CD8-positive, alpha-beta memory T cell (primary cell): ENCODE measurements around the gene DAP. TPM values are rescaled to one million over a fixed set of nuclear protein-coding genes. Genes with fewer than 3 reads are reported as not detected.

Experiments used
- CTCF ChIA-PET: fragments of 350-600 bp; sonication (Branson Sonifier 250); formaldehyde crosslinking; loops from one replicate; lab custom pipeline; 2021; ENCODE audit warnings: antibody characterized with exemption; lab: Charles Lee
- POLR2A ChIA-PET: fragments of 350-600 bp; sonication (Branson Sonifier 250); formaldehyde crosslinking; loops from one replicate; lab custom pipeline; 2021; ENCODE audit warnings: antibody characterized with exemption; lab: Charles Lee
- DNase-seq, 5 donors: peaks; one replicate each; pipeline versions ENCODE4 v3.0.0 to v3.0.0-alpha.2; 2020 to 2022; ENCODE audit warnings: mixed read lengths in 1 of 5
- H3K27ac ChIP-seq: one replicate; pipeline ENCODE4 v1.7.0; 2013; ENCODE audit warnings: low read depth, mild to moderate bottlenecking, low read length, moderate library complexity
- H3K27me3 ChIP-seq: 2 replicates; pipeline ENCODE4 v1.7.0; 2013; ENCODE audit warnings: low read length, mild to moderate bottlenecking; ENCODE audit not compliant: insufficient read depth, poor library complexity, severe bottlenecking
- H3K36me3 ChIP-seq: 2 replicates; pipeline ENCODE4 v1.7.0; 2013; ENCODE audit warnings: mild to moderate bottlenecking, low read length, moderate library complexity; ENCODE audit not compliant: insufficient read depth
- H3K4me1 ChIP-seq: 2 replicates; pipeline ENCODE4 v1.7.0; 2013; ENCODE audit warnings: mild to moderate bottlenecking, low read length, moderate library complexity; ENCODE audit not compliant: insufficient read depth
- H3K4me3 ChIP-seq: 2 replicates; pipeline ENCODE4 v1.7.0; 2013; ENCODE audit warnings: mild to moderate bottlenecking, low read length
- H3K9me3 ChIP-seq: 2 replicates; pipeline ENCODE4 v1.7.0; 2013; ENCODE audit warnings: mild to moderate bottlenecking, low read length
- H3K27ac Mint-ChIP-seq, 8 donors: one replicate each; pipeline ENCODE4 v1.8.0; 2020 to 2021; ENCODE audit warnings: mixed read lengths in 8 of 8, mild to moderate bottlenecking in 6 of 8, inconsistent platforms in 3 of 8, moderate library complexity in 3 of 8
- H3K27me3 Mint-ChIP-seq, 2 donors: one replicate each; pipeline ENCODE4 v1.8.0; 2020 to 2021; ENCODE audit warnings: mixed read lengths in 2 of 2, mild to moderate bottlenecking in 1 of 2, moderate library complexity in 1 of 2
- H3K36me3 Mint-ChIP-seq, 3 donors: one replicate each; pipeline ENCODE4 v1.8.0; 2020 to 2021; ENCODE audit warnings: mixed read lengths in 3 of 3, inconsistent platforms in 1 of 3, mild to moderate bottlenecking in 1 of 3
- H3K4me1 Mint-ChIP-seq, 3 donors: one replicate each; pipeline ENCODE4 v1.8.0; 2020 to 2021; ENCODE audit warnings: mixed read lengths in 3 of 3, inconsistent platforms in 1 of 3, mild to moderate bottlenecking in 1 of 3
- H3K4me3 Mint-ChIP-seq, 7 donors: one replicate each; pipeline ENCODE4 v1.8.0; 2020 to 2021; ENCODE audit warnings: mixed read lengths in 7 of 7, mild to moderate bottlenecking in 6 of 7, moderate library complexity in 4 of 7, inconsistent platforms in 2 of 7
- H3K9me3 Mint-ChIP-seq, 5 donors: one replicate each; pipeline ENCODE4 v1.8.0; 2020 to 2022; ENCODE audit warnings: mixed read lengths in 5 of 5, mild to moderate bottlenecking in 3 of 5, moderate library complexity in 2 of 5, inconsistent platforms in 1 of 5
- polyA plus RNA-seq: library from polyadenylated mRNA; unstranded; fragments of 300-500 nt; fragmentation: Illumina TruSeq; gene quantifications from one replicate; pipeline ENCODE4 v1.2.3, GENCODE V29; 2021
- total RNA-seq, 2 experiments: library from RNA; stranded (reverse); gene quantifications; one replicate each; pipeline ENCODE4 v1.2.3, GENCODE V29; 2021

Gene DAP
- total and polyA plus RNA-seq, 3 experiments from 2014 or later: 60.0 to 73.7 (median 61.5) TPM

- no peak for DNase-seq
- Histone ChIP-seq H3K9me3 (no peaks in the 10 kb centered on the region), H3K27me3 (no peaks in the 10 kb centered on the region), H3K4me1 (peaks cover 28% of the 10 kb centered on the region), H3K27ac (no peak overlapping the region), H3K36me3 (no peaks in the 10 kb centered on the region), H3K4me3 (no peak overlapping the region)
- peaks cover 0 to 2% of the 10 kb centered on the region in 2 donors for H3K27me3 Mint-ChIP-seq
- peak overlapping the region in 3 of 8 donors; percentile 19 to 61 (median 36) for H3K27ac Mint-ChIP-seq
- CTCF ChIA-PET: no interaction called here
- no peaks in the 10 kb centered on the region for H3K9me3 Mint-ChIP-seq
- POLR2A ChIA-PET: no interaction called here
- H3K4me3 Mint-ChIP-seq: peak overlapping the region in 5 of 7 donors; percentile 3 to 57 (median 29)
- H3K36me3 Mint-ChIP-seq: peaks cover 4 to 27% (median 4%) of the 10 kb centered on the region in 3 donors
- peaks cover 55 to 79% (median 78%) of the 10 kb centered on the region in 3 donors for H3K4me1 Mint-ChIP-seq
These were observed 3.0 kb downstream of the DAP start for GRCh38 chr5:10757922-10758555.

GRCh38 chr5:10757043-10757442 lies 4.0 kb downstream of the DAP start:
- Mint-ChIP-seq H3K4me1 (peaks cover 47 to 78% (median 76%) of the 10 kb centered on the region in 3 donors), H3K4me3 (peak overlapping the region in 1 of 7 donors; percentile 44), H3K9me3 (no peaks in the 10 kb centered on the region), H3K27ac (peak overlapping the region in 3 of 8 donors; percentile 38 to 67 (median 41)), H3K27me3 (no peaks in the 10 kb centered on the region), H3K36me3 (peaks cover 4 to 36% (median 4%) of the 10 kb centered on the region in 3 donors)
- Histone ChIP-seq H3K27ac (no peak overlapping the region), H3K27me3 (no peaks in the 10 kb centered on the region), H3K36me3 (no peaks in the 10 kb centered on the region), H3K9me3 (no peaks in the 10 kb centered on the region), H3K4me1 (peaks cover 26% of the 10 kb centered on the region), H3K4me3 (no peak overlapping the region)
- DNase-seq: no peak
- ChIA-PET CTCF (no interaction called here), POLR2A (no interaction called here)

- DNase-seq: no peak
- H3K27me3 ChIP-seq: no peaks in the 10 kb centered on the region
- ChIA-PET POLR2A (no interaction called here), CTCF (no interaction called here)
- no peaks in the 10 kb centered on the region for H3K9me3 ChIP-seq
- H3K4me3 ChIP-seq: no peak overlapping the region
- Mint-ChIP-seq H3K36me3 (peaks cover 4 to 41% (median 8%) of the 10 kb centered on the region in 3 donors), H3K9me3 (no peaks in the 10 kb centered on the region), H3K27me3 (no peaks in the 10 kb centered on the region), H3K4me3 (peak overlapping the region in 1 of 7 donors; percentile 44), H3K4me1 (peaks cover 44 to 75% (median 71%) of the 10 kb centered on the region in 3 donors), H3K27ac (peak overlapping the region in 2 of 8 donors; percentile 38 to 41)
- H3K36me3 ChIP-seq: no peaks in the 10 kb centered on the region
- H3K4me1 ChIP-seq: peaks cover 21% of the 10 kb centered on the region
- H3K27ac ChIP-seq: no peak overlapping the region
These were observed 4.5 kb downstream of the DAP start for GRCh38 chr5:10756549-10756948.

GRCh38 chr5:10753178-10753577 lies 7.9 kb downstream of the DAP start:
- no peaks in the 10 kb centered on the region for H3K9me3 ChIP-seq
- no peaks in the 10 kb centered on the region for H3K9me3 Mint-ChIP-seq
- H3K27ac ChIP-seq: no peak overlapping the region
- peaks cover 32 to 53% (median 51%) of the 10 kb centered on the region in 3 donors for H3K4me1 Mint-ChIP-seq
- H3K36me3 Mint-ChIP-seq: peaks cover 9 to 68% (median 15%) of the 10 kb centered on the region in 3 donors
- no peak for DNase-seq
- no peaks in the 10 kb centered on the region for H3K27me3 Mint-ChIP-seq
- H3K36me3 ChIP-seq: peaks cover 3% of the 10 kb centered on the region
- ChIA-PET CTCF (no interaction called here), POLR2A (no interaction called here)
- no peak overlapping the region for H3K4me3 ChIP-seq
- peaks cover 5% of the 10 kb centered on the region for H3K4me1 ChIP-seq
- peak overlapping the region in 1 of 8 donors; percentile 23 for H3K27ac Mint-ChIP-seq
- H3K4me3 Mint-ChIP-seq: no peak overlapping the region
- H3K27me3 ChIP-seq: no peaks in the 10 kb centered on the region

GRCh38 chr5:10752451-10752850 lies 8.6 kb downstream of the DAP start:
- Mint-ChIP-seq H3K4me3 (no peak overlapping the region), H3K4me1 (peaks cover 28 to 46% (median 44%) of the 10 kb centered on the region in 3 donors), H3K27ac (no peak overlapping the region), H3K27me3 (no peaks in the 10 kb centered on the region), H3K9me3 (no peaks in the 10 kb centered on the region), H3K36me3 (peaks cover 10 to 72% (median 15%) of the 10 kb centered on the region in 3 donors)
- Histone ChIP-seq H3K27me3 (no peaks in the 10 kb centered on the region), H3K9me3 (no peaks in the 10 kb centered on the region), H3K36me3 (peaks cover 6% of the 10 kb centered on the region), H3K27ac (no peak overlapping the region), H3K4me1 (peaks cover 5% of the 10 kb centered on the region), H3K4me3 (no peak overlapping the region)
- POLR2A ChIA-PET: no interaction called here
- no peak for DNase-seq
- CTCF ChIA-PET: no interaction called here

GRCh38 chr5:10750909-10751308 lies 10.1 kb downstream of the DAP start:
- Mint-ChIP-seq H3K36me3 (peaks cover 10 to 85% (median 22%) of the 10 kb centered on the region in 3 donors), H3K9me3 (no peaks in the 10 kb centered on the region)

GRCh38 chr5:10747678-10748622 lies 13.1 kb downstream of the DAP start:
- CTCF ChIA-PET: no interaction called here
- Histone ChIP-seq H3K9me3 (no peaks in the 10 kb centered on the region), H3K36me3 (peaks cover 23% of the 10 kb centered on the region), H3K4me1 (no peaks in the 10 kb centered on the region), H3K4me3 (no peak overlapping the region), H3K27ac (no peak overlapping the region), H3K27me3 (no peaks in the 10 kb centered on the region)
- peak overlapping the region in 2 of 8 donors; percentile 17 to 43 for H3K27ac Mint-ChIP-seq
- no peaks in the 10 kb centered on the region for H3K27me3 Mint-ChIP-seq
- no peaks in the 10 kb centered on the region for H3K9me3 Mint-ChIP-seq
- peaks cover 2 to 17% (median 10%) of the 10 kb centered on the region in 3 donors for H3K4me1 Mint-ChIP-seq
- POLR2A ChIA-PET: no interaction called here
- DNase-seq: no peak
- H3K4me3 Mint-ChIP-seq: no peak overlapping the region
- H3K36me3 Mint-ChIP-seq: peaks cover 10 to 91% (median 30%) of the 10 kb centered on the region in 3 donors

More at GRCh38 chr5:10750909-10751308, 10.1 kb downstream of the DAP start:
- Mint-ChIP-seq H3K27ac (no peak overlapping the region), H3K4me3 (no peak overlapping the region), H3K4me1 (peaks cover 16 to 31% (median 29%) of the 10 kb centered on the region in 3 donors), H3K27me3 (no peaks in the 10 kb centered on the region)
- Histone ChIP-seq H3K27ac (no peak overlapping the region), H3K4me1 (no peaks in the 10 kb centered on the region), H3K36me3 (peaks cover 15% of the 10 kb centered on the region), H3K27me3 (no peaks in the 10 kb centered on the region), H3K9me3 (no peaks in the 10 kb centered on the region), H3K4me3 (no peak overlapping the region)
- ChIA-PET CTCF (no interaction called here), POLR2A (no interaction called here)
- no peak for DNase-seq

GRCh38 chr5:10746711-10747110 lies 14.3 kb downstream of the DAP start:
- Histone ChIP-seq H3K27me3 (no peaks in the 10 kb centered on the region), H3K4me3 (no peak overlapping the region), H3K36me3 (peaks cover 23% of the 10 kb centered on the region), H3K27ac (no peak overlapping the region), H3K4me1 (no peaks in the 10 kb centered on the region), H3K9me3 (no peaks in the 10 kb centered on the region)
- Mint-ChIP-seq H3K4me3 (no peak overlapping the region), H3K4me1 (peaks cover 5 to 10% (median 7%) of the 10 kb centered on the region in 3 donors), H3K27ac (no peak overlapping the region), H3K36me3 (peaks cover 14 to 89% (median 31%) of the 10 kb centered on the region in 3 donors), H3K27me3 (no peaks in the 10 kb centered on the region), H3K9me3 (no peaks in the 10 kb centered on the region)
- no peak for DNase-seq
- POLR2A ChIA-PET: no interaction called here
- CTCF ChIA-PET: no interaction called here
